Bronchial epithelial cell (primary cell): ENCODE results near the gene MAP3K20. TPM values are rescaled to one million over a fixed set of nuclear protein-coding genes. Genes with fewer than 3 reads are reported as not detected.
"Not testable (repeated sequence)": the region's sequence is repeated elsewhere in the genome, so short reads cannot be mapped to it uniquely, and the experiment has no call there.

Source experiments
- DNase-seq: peaks from one replicate; pipeline ENCODE4 v3.0.0-alpha.2; 2010; ENCODE audit warnings: low read depth
- FAIRE-seq: peaks from 2 replicates; lab custom pipeline; 2011; peaks lifted over from hg19 to GRCh38; lab: Jason Lieb, UNC
- H3K27me3 ChIP-seq: 2 replicates; pipeline ENCODE4 v1.5.1; 2011; ENCODE audit warnings: low read length; ENCODE audit not compliant: control insufficient read depth, insufficient read depth
- H3K36me3 ChIP-seq: 2 replicates; pipeline ENCODE4 v1.5.1; 2011; ENCODE audit warnings: low read length; ENCODE audit not compliant: control insufficient read depth, insufficient read depth
- H3K4me3 ChIP-seq: 2 replicates; pipeline ENCODE4 v1.5.1; 2011; ENCODE audit warnings: mild to moderate bottlenecking, low read depth, low read length, control low read depth
- CTCF ChIP-seq: IDR thresholded peaks from 2 replicates; pipeline ENCODE4 v1.5.1; 2011; ENCODE audit warnings: mild to moderate bottlenecking, moderate library complexity, low read length, control low read depth, inconsistent platforms; ENCODE audit not compliant: insufficient read depth, severe bottlenecking
- total RNA-seq: library from RNA; depleted of rRNA; stranded (reverse); fragments of >200 nt; gene quantifications from 2 replicates; pipeline ENCODE4 v1.2.1, GENCODE V29; 2014

MAP3K20 gene
- total RNA-seq, 1 donor from 2014 or later = 43.2 TPM

DNA sequence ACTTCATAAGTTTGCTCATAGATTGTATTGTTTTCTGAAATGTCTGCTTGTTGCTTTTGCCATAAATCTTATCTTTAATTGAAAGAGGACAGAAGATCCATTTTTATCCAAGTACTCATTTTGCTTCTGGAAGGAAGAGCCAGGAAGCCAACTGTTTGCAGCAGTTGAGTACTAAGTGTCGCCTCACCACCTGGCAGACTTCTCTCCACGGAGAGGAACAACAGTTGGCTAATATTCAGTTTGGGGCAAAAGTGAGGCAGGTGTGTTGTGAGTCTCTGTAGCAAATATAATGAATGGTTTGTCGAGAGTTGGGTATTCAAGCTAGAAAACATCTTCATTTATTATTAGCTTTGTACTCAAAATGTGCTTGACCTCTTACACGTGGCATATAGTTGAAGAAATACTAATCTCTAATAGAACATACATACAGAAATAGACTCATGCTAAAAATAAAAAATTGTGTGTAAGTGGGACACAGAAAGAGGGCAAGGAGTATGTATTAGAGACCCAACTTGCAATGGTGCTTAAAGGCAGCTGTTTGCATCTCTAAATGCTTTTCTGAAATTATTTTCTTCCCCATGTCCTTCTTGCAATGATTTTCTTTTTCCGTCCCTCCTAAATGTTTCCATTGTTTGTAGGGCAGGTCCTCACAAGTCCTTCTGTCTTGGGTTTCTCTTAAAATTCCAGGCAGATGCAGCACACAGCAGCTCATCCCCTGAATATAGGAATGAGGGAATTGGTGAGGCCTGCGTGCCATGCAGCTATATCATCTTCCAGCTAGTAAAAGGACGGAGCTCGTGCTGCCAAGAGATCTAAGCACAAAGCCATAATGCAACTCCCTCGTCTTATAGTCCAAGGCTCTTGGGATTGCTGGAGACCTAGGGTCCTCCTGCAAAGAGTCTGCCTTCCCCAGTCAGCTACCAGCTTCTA is 44.8 kb upstream of the MAP3K20 start:
- no peak overlapping the region for H3K4me3 ChIP-seq
- no peaks in the 10 kb centered on the region for H3K36me3 ChIP-seq
- DNase-seq = peak; percentile 40
- TF ChIP-seq CTCF = no peak
- no peaks in the 10 kb centered on the region for H3K27me3 ChIP-seq
- FAIRE-seq = no peak

DNA sequence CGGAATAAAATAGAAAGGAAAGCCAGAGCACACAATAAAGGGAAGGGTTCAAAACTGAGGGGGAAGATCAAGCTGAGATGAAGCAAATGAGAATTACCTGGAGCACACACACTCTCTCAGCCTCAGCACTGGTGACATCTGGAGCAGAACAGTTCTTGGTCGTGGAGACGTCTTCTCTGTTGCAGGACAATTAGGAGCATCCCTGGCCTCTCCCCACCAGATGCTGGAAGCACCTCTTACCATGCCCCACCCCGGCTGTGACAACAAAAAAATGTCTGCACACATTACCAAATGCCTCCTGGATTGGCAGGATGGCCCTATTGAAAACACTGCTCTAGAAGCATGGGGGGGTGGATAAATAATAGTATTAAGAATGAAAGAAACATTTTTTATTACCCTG is 43.6 kb upstream of the MAP3K20 start:
- H3K27me3 ChIP-seq = no peaks in the 10 kb centered on the region
- no peak for FAIRE-seq
- DNase-seq = no peak
- H3K4me3 ChIP-seq = no peak overlapping the region
- no peak for TF ChIP-seq CTCF
- no peaks in the 10 kb centered on the region for H3K36me3 ChIP-seq

GRCh38 chr2:173033084-173033483 is 42.6 kb upstream of the MAP3K20 start:
- Histone ChIP-seq H3K36me3 (no peaks in the 10 kb centered on the region), H3K4me3 (no peak overlapping the region), H3K27me3 (no peaks in the 10 kb centered on the region)
- TF ChIP-seq CTCF = no peak
- DNase-seq (no peak), FAIRE-seq (no peak)

DNA sequence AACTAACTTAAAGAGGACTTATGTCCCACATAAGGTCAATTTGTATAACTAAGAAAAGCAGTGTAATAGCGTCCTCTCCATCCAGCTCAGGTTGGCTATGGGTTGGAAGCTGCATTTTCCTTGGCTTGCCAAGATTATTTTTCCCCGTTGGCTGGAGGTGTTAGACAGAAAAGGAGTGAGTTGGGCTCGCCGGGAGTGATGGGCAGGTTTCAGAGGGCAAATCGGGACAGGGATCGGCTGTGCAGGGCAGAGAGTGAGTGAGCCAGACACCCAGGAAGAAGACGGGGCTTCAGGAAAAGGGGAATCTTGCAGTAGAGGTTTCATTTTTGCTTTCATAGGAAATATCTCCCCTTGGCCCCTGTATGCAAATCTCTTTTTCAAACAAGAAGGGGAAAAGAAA is 41.5 kb upstream of the MAP3K20 start:
- H3K36me3 ChIP-seq = no peaks in the 10 kb centered on the region
- FAIRE-seq = no peak
- H3K27me3 ChIP-seq = no peaks in the 10 kb centered on the region
- DNase-seq = no peak
- TF ChIP-seq CTCF = no peak
- no peak overlapping the region for H3K4me3 ChIP-seq

- Histone ChIP-seq H3K4me3 (no peak overlapping the region), H3K27me3 (no peaks in the 10 kb centered on the region), H3K36me3 (no peaks in the 10 kb centered on the region)
- no peak for TF ChIP-seq CTCF
- no peak for FAIRE-seq
- DNase-seq = no peak
These were observed 38.2 kb upstream of the MAP3K20 start for GRCh38 chr2:173037245-173038120.

GRCh38 chr2:173038257-173038656 is 37.4 kb upstream of the MAP3K20 start:
- not testable (repeated sequence) for H3K4me3 ChIP-seq, DNase-seq, H3K36me3 ChIP-seq, H3K27me3 ChIP-seq, FAIRE-seq
